ENCODE data around the gene ABCB9. TPM values are rescaled to one million over a fixed set of nuclear protein-coding genes. Genes with fewer than 3 reads are reported as not detected.

ABCB9 gene
- total RNA-seq, 1 donor from 2014 or later, result 2.9 TPM

GRCh38 chr12:122886851-122887818 is 79.1 kb downstream of the ABCB9 start:
- H3K4me3 ChIP-seq, result no peak overlapping the region
- intact Hi-C loops (cut with DNase I), result no loop called here
- TF ChIP-seq CTCF (IDR thresholded peaks at IDR 0.05), result no peak
- no peak for DNase-seq
- H3K36me3 ChIP-seq, result no peaks in the 10 kb centered on the region
- no peaks in the 10 kb centered on the region for H3K27me3 ChIP-seq (ENCODE audit: low read depth)
- no peaks in the 10 kb centered on the region for H3K9me3 ChIP-seq
- ATAC-seq, result peak; percentile 15 to 43
- peak overlapping the region; percentile 94 for H3K27ac ChIP-seq
- H3K4me1 ChIP-seq, result peaks cover 91% of the 10 kb centered on the region

- intact Hi-C loops (cut with DNase I), result no loop called here
- H3K9me3 ChIP-seq, result no peaks in the 10 kb centered on the region
- H3K4me1 ChIP-seq, result peaks cover 90% of the 10 kb centered on the region
- TF ChIP-seq CTCF (IDR thresholded peaks at IDR 0.05), result no peak
- H3K36me3 ChIP-seq, result no peaks in the 10 kb centered on the region
- ATAC-seq, result no peak
- H3K27ac ChIP-seq, result no peak overlapping the region
- H3K27me3 ChIP-seq (ENCODE audit: low read depth), result no peaks in the 10 kb centered on the region
- DNase-seq, result no peak
- no peak overlapping the region for H3K4me3 ChIP-seq
These were observed 80.1 kb downstream of the ABCB9 start for GRCh38 chr12:122886161-122886560.

GRCh38 chr12:122884860-122885259 is 81.4 kb downstream of the ABCB9 start:
- no peaks in the 10 kb centered on the region for H3K27me3 ChIP-seq (ENCODE audit: low read depth)
- H3K9me3 ChIP-seq, result no peaks in the 10 kb centered on the region
- H3K4me3 ChIP-seq, result no peak overlapping the region
- peaks cover 89% of the 10 kb centered on the region for H3K4me1 ChIP-seq
- peak overlapping the region; percentile 47 for H3K27ac ChIP-seq
- no peaks in the 10 kb centered on the region for H3K36me3 ChIP-seq
- intact Hi-C loops (cut with DNase I), result no loop called here
- DNase-seq, result no peak
- no peak for TF ChIP-seq CTCF (IDR thresholded peaks at IDR 0.05)
- no peak for ATAC-seq

GRCh38 chr12:122884091-122884826 is 82.0 kb downstream of the ABCB9 start:
- intact Hi-C loops (cut with DNase I), result no loop called here
- H3K27ac ChIP-seq, result peak overlapping the region; percentile 47

More at GRCh38 chr12:122884091-122884826, 82.0 kb downstream of the ABCB9 start:
- no peak for TF ChIP-seq CTCF (IDR thresholded peaks at IDR 0.05)
- peaks cover 89% of the 10 kb centered on the region for H3K4me1 ChIP-seq
- H3K9me3 ChIP-seq, result no peaks in the 10 kb centered on the region
- no peak overlapping the region for H3K4me3 ChIP-seq
- ATAC-seq, result no peak
- H3K36me3 ChIP-seq, result no peaks in the 10 kb centered on the region
- H3K27me3 ChIP-seq (ENCODE audit: low read depth), result no peaks in the 10 kb centered on the region
- no peak for DNase-seq

Data from lower lobe of right lung (tissue), 2 donors.